ENCODE results near the gene TMED1. TPM values are rescaled to one million over a fixed set of nuclear protein-coding genes. Genes with fewer than 3 reads are reported as not detected.

Gene TMED1
- total RNA-seq, result 10 to 100 TPM; 41.2 to 71.3 (median 48.7) TPM

- DNase-seq, result peak; percentile 100
- Histone ChIP-seq H3K4me3 (replicated peaks in 1 of 3) (peak within 1 kb of the TSS; percentile 63 to 76 (median 73)), H3K4me1 (peaks cover 6 to 7% of the 10 kb centered on the region in 2 donors), H3K27ac (peak within 1 kb of the TSS; percentile 97 to 99 (median 99)), H3K27me3 (no peaks in the 10 kb centered on the region), H3K9me3 (no peaks in the 10 kb centered on the region), H3K36me3 (peaks cover 16 to 22% of the 10 kb centered on the region in 2 donors)
- intact Hi-C loops (cut with DNase I), result no loop called here
- WGBS, 2 donors, result 0 to 1% methylated on average over 30 to 35 of the region's 50 CpGs
- TF ChIP-seq CTCF (IDR thresholded peaks at IDR 0.05) (peak in 5 of 6 experiments; percentile 11 to 44 (median 27)), POLR2A (IDR thresholded peaks at IDR 0.05) (peak in 1 of 2 donors; percentile 67)
These were observed at the start of gene TMED1 for GRCh38 chr19:10835754-10836478. TMED1 (minus strand) TSS chr19:10836212; CDS start chr19:10836191, 21 bp downstream.

GRCh38 chr19:10885201-10886169 lies 49.5 kb upstream of the TMED1 start:
- Histone ChIP-seq H3K4me1 (peaks cover 0 to 8% of the 10 kb centered on the region in 2 donors), H3K36me3 (no peaks in the 10 kb centered on the region)
- intact Hi-C loops (cut with DNase I), result no loop called here

GRCh38 chr19:10884274-10884673 lies 48.3 kb upstream of the TMED1 start:
- no peak for DNase-seq
- no peak overlapping the region for H3K4me3 ChIP-seq (replicated peaks in 1 of 3)
- TF ChIP-seq CTCF (IDR thresholded peaks at IDR 0.05) (no peak), POLR2A (IDR thresholded peaks at IDR 0.05) (no peak)
- no peaks in the 10 kb centered on the region for H3K9me3 ChIP-seq
- H3K27me3 ChIP-seq, result no peaks in the 10 kb centered on the region
- intact Hi-C loops (cut with DNase I), result no loop called here
- no peaks in the 10 kb centered on the region for H3K36me3 ChIP-seq
- H3K27ac ChIP-seq, result no peak overlapping the region
- peaks cover 0 to 8% of the 10 kb centered on the region in 2 donors for H3K4me1 ChIP-seq
- 72 to 79% methylated on average over 2 of the region's 2 CpGs for whole genome bisulfite sequencing, 2 donors

More at GRCh38 chr19:10885201-10886169, 49.5 kb upstream of the TMED1 start:
- Histone ChIP-seq H3K27me3 (no peaks in the 10 kb centered on the region), H3K4me3 (replicated peaks in 1 of 3) (no peak overlapping the region), H3K27ac (no peak overlapping the region), H3K9me3 (no peaks in the 10 kb centered on the region)
- no peak for DNase-seq
- WGBS, 2 donors, result 80 to 87% methylated on average over 20 of the region's 20 CpGs
- TF ChIP-seq POLR2A (IDR thresholded peaks at IDR 0.05) (no peak), CTCF (IDR thresholded peaks at IDR 0.05) (no peak)

- Histone ChIP-seq H3K27me3 (no peaks in the 10 kb centered on the region), H3K27ac (no peak overlapping the region), H3K4me1 (peaks cover 0 to 8% of the 10 kb centered on the region in 2 donors), H3K9me3 (no peaks in the 10 kb centered on the region), H3K4me3 (replicated peaks in 1 of 3) (no peak overlapping the region), H3K36me3 (no peaks in the 10 kb centered on the region)
- no peak for DNase-seq
- no peak for TF ChIP-seq CTCF (IDR thresholded peaks at IDR 0.05)
- TF ChIP-seq POLR2A (IDR thresholded peaks at IDR 0.05), result no peak
- intact Hi-C loops (cut with DNase I), result no loop called here
- WGBS, 2 donors, result 71 to 79% methylated on average over 8 to 9 of the region's 9 CpGs
These were observed 46.1 kb upstream of the TMED1 start for GRCh38 chr19:10882108-10882457.

Data from thyroid gland (tissue), 4 donors.